ENCODE results near the gene RASL10B. TPM values are rescaled to one million over a fixed set of nuclear protein-coding genes. Genes with fewer than 3 reads are reported as not detected.

Gene RASL10B
- polyA plus RNA-seq, 1 donor (not counting 4 experiments of a cell fraction or from before 2014, with no cell fraction given), result 0.07 TPM

DNA sequence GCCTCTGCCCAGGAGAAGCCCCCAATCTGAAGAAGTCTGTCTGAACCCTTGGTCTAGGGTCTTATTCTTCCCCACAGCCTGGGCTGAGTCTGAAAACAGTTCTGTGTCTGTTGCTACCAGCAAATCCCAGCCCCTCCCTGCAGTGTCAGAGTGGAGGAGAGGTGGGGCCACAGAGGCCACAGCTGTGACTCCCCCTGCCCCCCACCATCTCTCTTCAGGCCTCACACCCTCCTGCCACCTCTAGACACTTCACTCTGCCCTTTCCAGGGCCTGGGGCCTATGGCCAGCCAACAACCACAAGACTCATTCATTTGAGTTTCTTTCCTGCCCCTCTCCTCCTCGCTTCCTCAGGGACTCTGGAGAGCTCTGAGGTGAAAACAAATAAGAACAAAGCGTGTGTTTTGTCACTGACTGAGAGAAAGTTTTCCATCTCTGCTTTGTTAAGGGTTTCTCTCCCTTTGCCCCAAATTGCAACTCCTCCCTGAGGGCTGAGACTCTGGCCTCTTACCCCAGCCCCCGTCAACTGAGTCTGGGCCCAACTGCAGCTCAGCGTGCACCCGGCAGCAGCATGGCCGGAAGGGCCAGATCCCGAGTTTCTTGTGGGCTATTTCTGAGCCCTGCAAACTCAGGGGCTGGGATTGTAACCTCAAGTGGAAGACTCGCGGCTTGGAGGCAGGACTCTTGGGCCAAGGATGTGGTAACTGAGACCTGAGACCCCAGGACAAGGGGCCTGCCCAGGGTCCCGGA lies 42.4 kb downstream of the RASL10B start:
- no peak overlapping the region for H3K9ac ChIP-seq (ENCODE audit: control insufficient read depth, extremely low read depth, insufficient read depth, low read length)
- peaks cover 24% of the 10 kb centered on the region for H3K4me1 ChIP-seq (ENCODE audit: control insufficient read depth, extremely low read depth, insufficient read depth, low read length)
- H3K9me1 ChIP-seq (ENCODE audit: control insufficient read depth, extremely low read depth, insufficient read depth, low read length), result no peaks in the 10 kb centered on the region
- no peak overlapping the region for H3K4me2 ChIP-seq (ENCODE audit: control insufficient read depth, extremely low read depth, insufficient read depth, low read depth, low read length)
- H2AFZ ChIP-seq (ENCODE audit: control insufficient read depth, low read length), result no peak overlapping the region
- no peaks in the 10 kb centered on the region for H3K27me3 ChIP-seq (ENCODE audit: control insufficient read depth, extremely low read depth, insufficient read depth, low read length)
- DNase-seq (ENCODE audit: low read depth, low spot score) (no peak), FAIRE-seq (no peak)
- H3K4me3 ChIP-seq (ENCODE audit: control insufficient read depth in 2 of 3, extremely low read depth in 1 of 3, insufficient read depth in 2 of 3, low read depth in 1 of 3, low read length in 3 of 3), result no peak overlapping the region
- TF ChIP-seq, protein P1, sequence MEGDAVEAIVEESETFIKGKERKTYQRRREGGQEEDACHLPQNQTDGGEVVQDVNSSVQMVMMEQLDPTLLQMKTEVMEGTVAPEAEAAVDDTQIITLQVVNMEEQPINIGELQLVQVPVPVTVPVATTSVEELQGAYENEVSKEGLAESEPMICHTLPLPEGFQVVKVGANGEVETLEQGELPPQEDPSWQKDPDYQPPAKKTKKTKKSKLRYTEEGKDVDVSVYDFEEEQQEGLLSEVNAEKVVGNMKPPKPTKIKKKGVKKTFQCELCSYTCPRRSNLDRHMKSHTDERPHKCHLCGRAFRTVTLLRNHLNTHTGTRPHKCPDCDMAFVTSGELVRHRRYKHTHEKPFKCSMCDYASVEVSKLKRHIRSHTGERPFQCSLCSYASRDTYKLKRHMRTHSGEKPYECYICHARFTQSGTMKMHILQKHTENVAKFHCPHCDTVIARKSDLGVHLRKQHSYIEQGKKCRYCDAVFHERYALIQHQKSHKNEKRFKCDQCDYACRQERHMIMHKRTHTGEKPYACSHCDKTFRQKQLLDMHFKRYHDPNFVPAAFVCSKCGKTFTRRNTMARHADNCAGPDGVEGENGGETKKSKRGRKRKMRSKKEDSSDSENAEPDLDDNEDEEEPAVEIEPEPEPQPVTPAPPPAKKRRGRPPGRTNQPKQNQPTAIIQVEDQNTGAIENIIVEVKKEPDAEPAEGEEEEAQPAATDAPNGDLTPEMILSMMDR (optimal IDR thresholded peaks at IDR 0.05 in 1 of 3, IDR thresholded peaks at IDR 0.05 in 1 of 3, conservative IDR thresholded peaks at IDR 0.05 in 1 of 3; ENCODE audit: extremely low read depth in 1 of 3, insufficient read depth in 2 of 3, low read length in 3 of 3), result no peak
- TF ChIP-seq EZH2 (IDR thresholded peaks at IDR 0.05; ENCODE audit: low read length), result no peak
- no peaks in the 10 kb centered on the region for H3K9me3 ChIP-seq (ENCODE audit: control insufficient read depth, low read depth, low read length)
- no peak overlapping the region for H3K27ac ChIP-seq (ENCODE audit: control insufficient read depth, insufficient read depth, low read length)
- no peaks in the 10 kb centered on the region for H4K20me1 ChIP-seq (ENCODE audit: control insufficient read depth, extremely low read depth, insufficient read depth, low read length)
- no peaks in the 10 kb centered on the region for H3K79me2 ChIP-seq (ENCODE audit: control insufficient read depth, insufficient read depth, low read length)
- peaks cover 10 to 11% of the 10 kb centered on the region in 2 experiments for H3K36me3 ChIP-seq (ENCODE audit: control insufficient read depth in 2 of 2, extremely low read depth in 1 of 2, insufficient read depth in 2 of 2, low read length in 2 of 2)
- dilution Hi-C loops (cut with MboI; ENCODE audit: extremely low pct_ligation_motif_present, low sequenced_read_pairs), result no loop called here

DNA sequence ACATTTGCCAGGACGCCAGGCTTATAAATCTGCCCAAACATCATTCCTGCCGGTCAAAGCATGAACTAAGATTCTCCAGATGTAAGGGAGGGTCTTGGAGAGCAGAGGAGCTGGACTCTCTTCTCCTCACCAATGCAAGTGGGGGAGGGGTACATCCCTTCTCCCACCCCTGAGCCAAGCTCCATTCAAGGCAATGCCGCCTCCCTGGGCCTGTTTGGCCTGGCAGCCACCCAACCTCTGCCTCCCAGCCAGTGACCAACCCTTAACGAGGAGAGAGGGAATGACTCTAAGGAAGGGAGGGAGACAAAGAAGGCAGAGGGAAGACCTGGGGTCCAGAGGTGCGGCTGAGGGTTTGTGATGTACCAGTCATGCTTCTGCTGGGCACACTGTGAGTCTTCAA lies 43.1 kb downstream of the RASL10B start:
- Histone ChIP-seq H2AFZ (ENCODE audit: control insufficient read depth, low read length) (no peak overlapping the region), H3K27ac (ENCODE audit: control insufficient read depth, insufficient read depth, low read length) (no peak overlapping the region), H3K4me3 (ENCODE audit: control insufficient read depth in 2 of 3, extremely low read depth in 1 of 3, insufficient read depth in 2 of 3, low read depth in 1 of 3, low read length in 3 of 3) (no peak overlapping the region), H3K4me2 (ENCODE audit: control insufficient read depth, extremely low read depth, insufficient read depth, low read depth, low read length) (no peak overlapping the region), H3K27me3 (ENCODE audit: control insufficient read depth, extremely low read depth, insufficient read depth, low read length) (no peaks in the 10 kb centered on the region), H3K9ac (ENCODE audit: control insufficient read depth, extremely low read depth, insufficient read depth, low read length) (no peak overlapping the region), H3K9me1 (ENCODE audit: control insufficient read depth, extremely low read depth, insufficient read depth, low read length) (no peaks in the 10 kb centered on the region), H3K4me1 (ENCODE audit: control insufficient read depth, extremely low read depth, insufficient read depth, low read length) (peaks cover 24% of the 10 kb centered on the region), H3K79me2 (ENCODE audit: control insufficient read depth, insufficient read depth, low read length) (no peaks in the 10 kb centered on the region), H3K36me3 (ENCODE audit: control insufficient read depth in 2 of 2, extremely low read depth in 1 of 2, insufficient read depth in 2 of 2, low read length in 2 of 2) (peaks cover 12 to 17% of the 10 kb centered on the region in 2 experiments), H3K9me3 (ENCODE audit: control insufficient read depth, low read depth, low read length) (no peaks in the 10 kb centered on the region), H4K20me1 (ENCODE audit: control insufficient read depth, extremely low read depth, insufficient read depth, low read length) (no peaks in the 10 kb centered on the region)
- dilution Hi-C loops (cut with MboI; ENCODE audit: extremely low pct_ligation_motif_present, low sequenced_read_pairs), result no loop called here
- no peak for TF ChIP-seq EZH2 (IDR thresholded peaks at IDR 0.05; ENCODE audit: low read length)
- TF ChIP-seq, protein P1 (optimal IDR thresholded peaks at IDR 0.05 in 1 of 3, IDR thresholded peaks at IDR 0.05 in 1 of 3, conservative IDR thresholded peaks at IDR 0.05 in 1 of 3; ENCODE audit: extremely low read depth in 1 of 3, insufficient read depth in 2 of 3, low read length in 3 of 3), result no peak
- DNase-seq (ENCODE audit: low read depth, low spot score) (no peak), FAIRE-seq (no peak)

Data from keratinocyte (primary cell).